SH-SY5Y (cell line): ENCODE results near the gene MYL11.

Experiments
- GATA2 ChIP-seq: IDR thresholded peaks from 2 replicates; pipeline ENCODE4 v1.6.1; 2011; ENCODE audit warnings: mild to moderate bottlenecking, low read depth, low read length
- GATA3 ChIP-seq: IDR thresholded peaks from 2 replicates; pipeline ENCODE4 v1.6.1; 2011; ENCODE audit warnings: low read depth, mild to moderate bottlenecking, low read length, moderate library complexity

- no peak for TF ChIP-seq GATA2
- TF ChIP-seq GATA3 = no peak
Observed at GRCh38 chr16:30421010-30421409, 46.4 kb downstream of the MYL11 start.
